Endodermal cell (in vitro differentiated cells): ENCODE measurements around the gene KRT6A. TPM values are rescaled to one million over a fixed set of nuclear protein-coding genes. Genes with fewer than 3 reads are reported as not detected.
A peak's percentile ranks its signal among the peaks of the same experiment; 100 is the strongest.

Experiments
- DNase-seq: peaks from one replicate; pipeline ENCODE4 v3.0.0-alpha.2; 2017
- H3K27ac ChIP-seq: 2 replicates; pipeline ENCODE4 v1.5.1; 2013; ENCODE audit warnings: mild to moderate bottlenecking, low read depth, low read length, moderate library complexity
- H3K27me3 ChIP-seq: 2 replicates; pipeline ENCODE4 v1.6.1; 2013; ENCODE audit warnings: mild to moderate bottlenecking, low read length, moderate library complexity; ENCODE audit not compliant: insufficient read depth, control insufficient read depth, poor library complexity, severe bottlenecking
- H3K36me3 ChIP-seq: 2 replicates; pipeline ENCODE4 v1.7.0; 2013; ENCODE audit warnings: mild to moderate bottlenecking, low read length, moderate library complexity; ENCODE audit not compliant: control insufficient read depth, insufficient read depth
- H3K4me1 ChIP-seq: one replicate; pipeline ENCODE4 v1.7.0; 2013; ENCODE audit warnings: low read length; ENCODE audit not compliant: control insufficient read depth, insufficient read depth
- H3K4me3 ChIP-seq: 2 replicates; pipeline ENCODE4 v1.5.1; 2013; ENCODE audit warnings: mild to moderate bottlenecking, low read length, moderate library complexity
- H3K9ac ChIP-seq: 2 replicates; pipeline ENCODE4 v1.6.1; 2013; ENCODE audit warnings: mild to moderate bottlenecking, low read length, moderate library complexity; ENCODE audit not compliant: poor library complexity, severe bottlenecking; ENCODE audit errors: extremely low read depth
- H3K9me3 ChIP-seq: 2 replicates; pipeline ENCODE4 v1.6.1; 2013; ENCODE audit warnings: mild to moderate bottlenecking, low read length, moderate library complexity; ENCODE audit not compliant: control insufficient read depth
- H3K27ac Mint-ChIP-seq: 2 replicates; pipeline ENCODE4 v1.8.0; 2020; ENCODE audit warnings: mixed read lengths
- H3K27me3 Mint-ChIP-seq: 2 replicates; pipeline ENCODE4 v1.8.0; 2021; ENCODE audit warnings: mild to moderate bottlenecking, mixed read lengths; ENCODE audit not compliant: insufficient read depth
- H3K36me3 Mint-ChIP-seq: 2 replicates; pipeline ENCODE4 v1.8.0; 2020; ENCODE audit warnings: low read depth, mixed read lengths
- H3K4me1 Mint-ChIP-seq: 2 replicates; pipeline ENCODE4 v1.8.0; 2020; ENCODE audit warnings: mixed read lengths
- H3K4me3 Mint-ChIP-seq: 2 replicates; pipeline ENCODE4 v1.8.0; 2020; ENCODE audit warnings: mild to moderate bottlenecking, moderate library complexity, mixed read lengths
- H3K9me3 Mint-ChIP-seq: 2 replicates; pipeline ENCODE4 v1.8.0; 2020; ENCODE audit warnings: mild to moderate bottlenecking, mixed read lengths
- WGBS, 2 experiments: methylation state at CpG; one replicate each; pipeline versions ENCODE4 v1.1.5 to v1.1.7; 2013; ENCODE audit warnings: missing lambda C conversion rate in 2 of 2, mixed read lengths in 1 of 2; ENCODE audit not compliant: insufficient coverage in 1 of 2, insufficient read length in 1 of 2; 5-methylcytosine and 5-hydroxymethylcytosine counted together
- total RNA-seq, 2 donors: library from RNA; stranded (reverse); fragmentation: NEBNext Ultra II Directional in 1 of 2; extraction: Animal tissue kit (Norgen Biotek cat#: 25700) in 1 of 2; gene quantifications; 2 replicates in 1 of 2; 3 replicates in 1 of 2; pipeline ENCODE4 v1.2.1, GENCODE V29; 2021
- TF ChIP-seq, protein P1 (sequence below): fragments of 200-600 bp; sonication (generic); conservative IDR thresholded peaks from 2 replicates; pipeline ENCODE4 v1.5.0; 2021; ENCODE audit warnings: antibody characterized with exemption, mild to moderate bottlenecking

The KRT6A gene
- total RNA-seq, 2 donors from 2014 or later: not detected

DNA sequence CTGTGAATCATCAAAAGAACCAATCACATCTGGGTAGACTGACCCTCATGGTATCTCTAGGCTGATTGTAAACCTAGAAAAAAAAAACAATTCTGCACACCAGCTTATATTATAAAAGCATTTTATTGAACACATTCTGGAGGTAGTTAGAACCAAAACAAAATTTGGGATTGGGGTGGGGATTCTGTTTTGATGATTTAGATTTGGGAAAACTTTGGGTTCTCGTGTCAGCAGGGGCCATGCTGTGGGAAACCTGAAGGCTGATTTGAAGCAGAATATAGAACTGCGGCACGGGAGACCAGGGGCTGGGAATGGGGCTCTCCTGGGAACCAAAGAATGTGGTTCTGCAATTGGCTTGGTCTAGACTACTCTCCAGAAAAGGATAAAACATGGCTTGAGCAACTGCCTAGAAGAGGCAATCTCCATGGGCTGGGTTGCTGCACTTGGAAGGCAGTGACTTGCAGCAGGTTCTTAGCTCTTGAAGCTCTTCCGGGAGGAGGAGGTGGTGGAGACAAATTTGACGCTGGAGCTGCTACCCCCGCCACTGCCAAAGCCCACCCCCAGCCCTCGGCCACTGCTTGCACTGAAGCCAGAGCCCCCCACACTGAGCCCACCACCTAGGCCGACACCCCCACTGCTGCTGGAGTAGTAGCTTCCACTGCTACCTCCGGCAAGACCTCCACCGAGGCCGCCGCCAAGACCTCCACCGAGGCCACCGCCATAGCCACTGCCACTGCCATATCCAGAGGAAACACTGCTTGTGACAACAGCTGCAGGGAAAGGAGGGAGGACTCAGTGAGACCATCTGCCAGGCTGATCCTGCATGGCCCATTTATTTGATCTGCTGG, 21.6 kb upstream of the KRT6A start:
- Histone ChIP-seq H3K36me3 (no peaks in the 10 kb centered on the region), H3K27me3 (no peaks in the 10 kb centered on the region), H3K4me1 (no peaks in the 10 kb centered on the region), H3K9me3 (peaks cover 6% of the 10 kb centered on the region), H3K4me3 (no peak overlapping the region), H3K9ac (no peak overlapping the region), H3K27ac (no peak overlapping the region)
- Mint-ChIP-seq H3K27me3 (peaks cover 2% of the 10 kb centered on the region), H3K4me1 (no peaks in the 10 kb centered on the region), H3K27ac (no peak overlapping the region), H3K36me3 (no peaks in the 10 kb centered on the region), H3K9me3 (peaks cover 3% of the 10 kb centered on the region), H3K4me3 (no peak overlapping the region)
- TF ChIP-seq, protein P1, sequence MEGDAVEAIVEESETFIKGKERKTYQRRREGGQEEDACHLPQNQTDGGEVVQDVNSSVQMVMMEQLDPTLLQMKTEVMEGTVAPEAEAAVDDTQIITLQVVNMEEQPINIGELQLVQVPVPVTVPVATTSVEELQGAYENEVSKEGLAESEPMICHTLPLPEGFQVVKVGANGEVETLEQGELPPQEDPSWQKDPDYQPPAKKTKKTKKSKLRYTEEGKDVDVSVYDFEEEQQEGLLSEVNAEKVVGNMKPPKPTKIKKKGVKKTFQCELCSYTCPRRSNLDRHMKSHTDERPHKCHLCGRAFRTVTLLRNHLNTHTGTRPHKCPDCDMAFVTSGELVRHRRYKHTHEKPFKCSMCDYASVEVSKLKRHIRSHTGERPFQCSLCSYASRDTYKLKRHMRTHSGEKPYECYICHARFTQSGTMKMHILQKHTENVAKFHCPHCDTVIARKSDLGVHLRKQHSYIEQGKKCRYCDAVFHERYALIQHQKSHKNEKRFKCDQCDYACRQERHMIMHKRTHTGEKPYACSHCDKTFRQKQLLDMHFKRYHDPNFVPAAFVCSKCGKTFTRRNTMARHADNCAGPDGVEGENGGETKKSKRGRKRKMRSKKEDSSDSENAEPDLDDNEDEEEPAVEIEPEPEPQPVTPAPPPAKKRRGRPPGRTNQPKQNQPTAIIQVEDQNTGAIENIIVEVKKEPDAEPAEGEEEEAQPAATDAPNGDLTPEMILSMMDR: no peak
- 91 to 97% methylated on average over 9 to 14 of the region's 14 CpGs for WGBS, 2 experiments
- DNase-seq: peak; percentile 26

DNA sequence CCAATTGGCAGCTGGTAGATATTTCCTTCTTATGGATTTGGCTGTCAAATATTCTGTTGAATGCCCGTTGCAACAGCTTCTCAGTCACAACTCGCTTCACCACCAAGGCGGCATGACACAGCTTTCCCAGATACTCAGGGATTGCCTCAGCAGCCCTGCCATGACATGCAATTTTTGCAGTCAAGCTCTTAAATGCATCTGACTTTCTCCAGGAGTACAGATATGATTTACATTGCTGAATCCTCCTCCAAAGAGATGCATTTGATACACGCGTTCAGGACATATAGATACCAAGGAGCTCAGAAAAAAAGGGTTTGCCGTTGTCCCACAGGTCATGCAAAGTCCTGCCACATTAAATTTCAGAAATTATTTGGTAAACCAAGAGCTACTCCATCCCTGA, 20.7 kb upstream of the KRT6A start:
- H3K9me3 Mint-ChIP-seq: peaks cover 3% of the 10 kb centered on the region
- no peaks in the 10 kb centered on the region for H3K36me3 Mint-ChIP-seq
- no peak overlapping the region for H3K27ac Mint-ChIP-seq
- H3K4me1 Mint-ChIP-seq: no peaks in the 10 kb centered on the region
- H3K27me3 Mint-ChIP-seq: no peaks in the 10 kb centered on the region
- Histone ChIP-seq H3K27me3 (no peaks in the 10 kb centered on the region), H3K27ac (no peak overlapping the region), H3K9ac (no peak overlapping the region), H3K4me1 (no peaks in the 10 kb centered on the region), H3K36me3 (no peaks in the 10 kb centered on the region), H3K4me3 (no peak overlapping the region), H3K9me3 (peaks cover 6% of the 10 kb centered on the region)
- DNase-seq: no peak
- H3K4me3 Mint-ChIP-seq: no peak overlapping the region
- TF ChIP-seq, protein P1: no peak
- 91 to 97% methylated on average over 6 of the region's 6 CpGs for whole genome bisulfite sequencing, 2 experiments

DNA sequence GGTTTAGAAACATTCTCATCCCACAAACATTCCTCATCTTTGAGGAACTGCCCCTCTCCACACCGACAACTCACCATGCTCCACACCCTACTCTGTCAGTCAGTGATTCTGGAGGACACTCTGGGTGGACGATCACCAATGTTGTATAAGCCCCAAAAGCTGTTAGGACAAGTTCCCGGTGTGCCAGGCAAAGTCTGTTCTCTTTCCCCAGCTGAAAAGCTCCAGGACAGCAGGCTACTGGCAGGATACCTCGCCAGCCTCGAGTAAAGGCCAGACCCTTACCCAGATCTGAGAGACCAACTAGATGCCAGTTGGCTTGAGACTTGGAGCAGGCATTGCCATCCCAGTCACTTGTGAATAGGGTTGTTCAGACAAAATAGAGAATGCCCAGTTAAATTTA, 15.2 kb upstream of the KRT6A start:
- TF ChIP-seq, protein P1: no peak
- H3K9me3 ChIP-seq: peaks cover 6% of the 10 kb centered on the region
- H3K4me3 Mint-ChIP-seq: no peak overlapping the region
- H3K27ac ChIP-seq: no peak overlapping the region
- 91% methylated on average over 4 to 5 of the region's 5 CpGs for WGBS, 2 experiments
- H3K4me1 Mint-ChIP-seq: peaks cover 21% of the 10 kb centered on the region
- H3K27me3 Mint-ChIP-seq: no peaks in the 10 kb centered on the region
- H3K4me3 ChIP-seq: no peak overlapping the region
- peaks cover 3% of the 10 kb centered on the region for H3K4me1 ChIP-seq
- DNase-seq: no peak
- no peaks in the 10 kb centered on the region for H3K27me3 ChIP-seq
- H3K27ac Mint-ChIP-seq: no peak overlapping the region
- peaks cover 3% of the 10 kb centered on the region for H3K9me3 Mint-ChIP-seq
- H3K36me3 ChIP-seq: no peaks in the 10 kb centered on the region
- H3K36me3 Mint-ChIP-seq: no peaks in the 10 kb centered on the region
- H3K9ac ChIP-seq: no peak overlapping the region
